Measurements from ENCODE around the gene TAS2R16. TPM values are rescaled to one million over a fixed set of nuclear protein-coding genes. Genes with fewer than 3 reads are reported as not detected.
A peak's percentile ranks its signal among the peaks of the same experiment; 100 is the strongest.

TAS2R16 gene
- total and polyA plus RNA-seq, 2 experiments from 2014 or later = not detected

DNA sequence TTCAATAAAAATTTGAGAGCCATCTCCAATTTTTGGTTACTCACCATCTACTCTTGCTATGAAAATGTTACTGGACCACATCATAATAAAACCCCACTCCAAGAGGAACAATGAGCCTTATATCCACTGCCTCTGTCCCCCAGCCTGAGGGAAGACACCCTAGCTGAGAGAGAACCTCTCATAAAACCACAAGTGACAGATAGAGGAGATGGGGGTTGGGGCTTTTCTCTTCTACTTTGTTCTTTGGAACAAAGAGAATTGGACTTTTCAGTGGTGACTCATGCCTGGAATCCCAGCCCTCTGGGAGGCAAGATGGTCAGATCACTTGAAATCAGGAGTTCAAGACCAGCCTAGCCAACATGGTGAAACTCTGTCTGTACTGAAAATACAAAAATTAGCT, 27.6 kb upstream of the TAS2R16 start:
- Histone ChIP-seq H3K4me2 (no peak overlapping the region), H4K20me1 (replicated peaks; ENCODE audit: insufficient read depth) (no peaks in the 10 kb centered on the region), H3K27ac (ENCODE audit: low read depth) (no peak overlapping the region), H3K36me3 (ENCODE audit: insufficient read depth) (no peaks in the 10 kb centered on the region), H3K4me1 (ENCODE audit: insufficient read depth) (no peaks in the 10 kb centered on the region), H3K27me3 (ENCODE audit: insufficient read depth) (no peaks in the 10 kb centered on the region), H2AFZ (peak overlapping the region; percentile 12; the same call in 1 of the 2 replicates), H3K4me3 (no peak overlapping the region), H3K9me2 (ENCODE audit: insufficient read depth) (peaks cover 4% of the 10 kb centered on the region; the same call in 1 of the 2 replicates), H3F3A (replicated peaks; ENCODE audit: low read depth) (no peaks in the 10 kb centered on the region), H3K79me2 (replicated peaks; ENCODE audit: insufficient read depth) (no peaks in the 10 kb centered on the region)
- Mint-ChIP-seq H3K36me3 (ENCODE audit: low read depth) (no peaks in the 10 kb centered on the region), H3K27me3 (ENCODE audit: insufficient read depth, low read depth, poor library complexity) (peaks cover 2% of the 10 kb centered on the region), H3K9me3 (no peaks in the 10 kb centered on the region), H3K27ac (no peak overlapping the region), H3K4me3 (no peak overlapping the region), H3K4me1 (no peaks in the 10 kb centered on the region)
- TF ChIP-seq STAT1 (IDR thresholded peaks at IDR 0.05; ENCODE audit: unreplicated experiment) = no peak
- TF ChIP-seq, protein P1, sequence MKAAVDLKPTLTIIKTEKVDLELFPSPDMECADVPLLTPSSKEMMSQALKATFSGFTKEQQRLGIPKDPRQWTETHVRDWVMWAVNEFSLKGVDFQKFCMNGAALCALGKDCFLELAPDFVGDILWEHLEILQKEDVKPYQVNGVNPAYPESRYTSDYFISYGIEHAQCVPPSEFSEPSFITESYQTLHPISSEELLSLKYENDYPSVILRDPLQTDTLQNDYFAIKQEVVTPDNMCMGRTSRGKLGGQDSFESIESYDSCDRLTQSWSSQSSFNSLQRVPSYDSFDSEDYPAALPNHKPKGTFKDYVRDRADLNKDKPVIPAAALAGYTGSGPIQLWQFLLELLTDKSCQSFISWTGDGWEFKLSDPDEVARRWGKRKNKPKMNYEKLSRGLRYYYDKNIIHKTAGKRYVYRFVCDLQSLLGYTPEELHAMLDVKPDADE (IDR thresholded peaks at IDR 0.05) = no peak
- no peak for TF ChIP-seq NANOG (IDR thresholded peaks at IDR 0.05; ENCODE audit: borderline replicate concordance)
- no peak for TF ChIP-seq JUNB (IDR thresholded peaks at IDR 0.05; ENCODE audit: unreplicated experiment)
- TF ChIP-seq ZNF331 (CRISPR knock-in tag; IDR thresholded peaks at IDR 0.05; ENCODE audit: low read depth) = no peak
- TF ChIP-seq EZH2 (IDR thresholded peaks at IDR 0.05; ENCODE audit: low read depth, unreplicated experiment) = no peak
- TF ChIP-seq, protein P2, sequence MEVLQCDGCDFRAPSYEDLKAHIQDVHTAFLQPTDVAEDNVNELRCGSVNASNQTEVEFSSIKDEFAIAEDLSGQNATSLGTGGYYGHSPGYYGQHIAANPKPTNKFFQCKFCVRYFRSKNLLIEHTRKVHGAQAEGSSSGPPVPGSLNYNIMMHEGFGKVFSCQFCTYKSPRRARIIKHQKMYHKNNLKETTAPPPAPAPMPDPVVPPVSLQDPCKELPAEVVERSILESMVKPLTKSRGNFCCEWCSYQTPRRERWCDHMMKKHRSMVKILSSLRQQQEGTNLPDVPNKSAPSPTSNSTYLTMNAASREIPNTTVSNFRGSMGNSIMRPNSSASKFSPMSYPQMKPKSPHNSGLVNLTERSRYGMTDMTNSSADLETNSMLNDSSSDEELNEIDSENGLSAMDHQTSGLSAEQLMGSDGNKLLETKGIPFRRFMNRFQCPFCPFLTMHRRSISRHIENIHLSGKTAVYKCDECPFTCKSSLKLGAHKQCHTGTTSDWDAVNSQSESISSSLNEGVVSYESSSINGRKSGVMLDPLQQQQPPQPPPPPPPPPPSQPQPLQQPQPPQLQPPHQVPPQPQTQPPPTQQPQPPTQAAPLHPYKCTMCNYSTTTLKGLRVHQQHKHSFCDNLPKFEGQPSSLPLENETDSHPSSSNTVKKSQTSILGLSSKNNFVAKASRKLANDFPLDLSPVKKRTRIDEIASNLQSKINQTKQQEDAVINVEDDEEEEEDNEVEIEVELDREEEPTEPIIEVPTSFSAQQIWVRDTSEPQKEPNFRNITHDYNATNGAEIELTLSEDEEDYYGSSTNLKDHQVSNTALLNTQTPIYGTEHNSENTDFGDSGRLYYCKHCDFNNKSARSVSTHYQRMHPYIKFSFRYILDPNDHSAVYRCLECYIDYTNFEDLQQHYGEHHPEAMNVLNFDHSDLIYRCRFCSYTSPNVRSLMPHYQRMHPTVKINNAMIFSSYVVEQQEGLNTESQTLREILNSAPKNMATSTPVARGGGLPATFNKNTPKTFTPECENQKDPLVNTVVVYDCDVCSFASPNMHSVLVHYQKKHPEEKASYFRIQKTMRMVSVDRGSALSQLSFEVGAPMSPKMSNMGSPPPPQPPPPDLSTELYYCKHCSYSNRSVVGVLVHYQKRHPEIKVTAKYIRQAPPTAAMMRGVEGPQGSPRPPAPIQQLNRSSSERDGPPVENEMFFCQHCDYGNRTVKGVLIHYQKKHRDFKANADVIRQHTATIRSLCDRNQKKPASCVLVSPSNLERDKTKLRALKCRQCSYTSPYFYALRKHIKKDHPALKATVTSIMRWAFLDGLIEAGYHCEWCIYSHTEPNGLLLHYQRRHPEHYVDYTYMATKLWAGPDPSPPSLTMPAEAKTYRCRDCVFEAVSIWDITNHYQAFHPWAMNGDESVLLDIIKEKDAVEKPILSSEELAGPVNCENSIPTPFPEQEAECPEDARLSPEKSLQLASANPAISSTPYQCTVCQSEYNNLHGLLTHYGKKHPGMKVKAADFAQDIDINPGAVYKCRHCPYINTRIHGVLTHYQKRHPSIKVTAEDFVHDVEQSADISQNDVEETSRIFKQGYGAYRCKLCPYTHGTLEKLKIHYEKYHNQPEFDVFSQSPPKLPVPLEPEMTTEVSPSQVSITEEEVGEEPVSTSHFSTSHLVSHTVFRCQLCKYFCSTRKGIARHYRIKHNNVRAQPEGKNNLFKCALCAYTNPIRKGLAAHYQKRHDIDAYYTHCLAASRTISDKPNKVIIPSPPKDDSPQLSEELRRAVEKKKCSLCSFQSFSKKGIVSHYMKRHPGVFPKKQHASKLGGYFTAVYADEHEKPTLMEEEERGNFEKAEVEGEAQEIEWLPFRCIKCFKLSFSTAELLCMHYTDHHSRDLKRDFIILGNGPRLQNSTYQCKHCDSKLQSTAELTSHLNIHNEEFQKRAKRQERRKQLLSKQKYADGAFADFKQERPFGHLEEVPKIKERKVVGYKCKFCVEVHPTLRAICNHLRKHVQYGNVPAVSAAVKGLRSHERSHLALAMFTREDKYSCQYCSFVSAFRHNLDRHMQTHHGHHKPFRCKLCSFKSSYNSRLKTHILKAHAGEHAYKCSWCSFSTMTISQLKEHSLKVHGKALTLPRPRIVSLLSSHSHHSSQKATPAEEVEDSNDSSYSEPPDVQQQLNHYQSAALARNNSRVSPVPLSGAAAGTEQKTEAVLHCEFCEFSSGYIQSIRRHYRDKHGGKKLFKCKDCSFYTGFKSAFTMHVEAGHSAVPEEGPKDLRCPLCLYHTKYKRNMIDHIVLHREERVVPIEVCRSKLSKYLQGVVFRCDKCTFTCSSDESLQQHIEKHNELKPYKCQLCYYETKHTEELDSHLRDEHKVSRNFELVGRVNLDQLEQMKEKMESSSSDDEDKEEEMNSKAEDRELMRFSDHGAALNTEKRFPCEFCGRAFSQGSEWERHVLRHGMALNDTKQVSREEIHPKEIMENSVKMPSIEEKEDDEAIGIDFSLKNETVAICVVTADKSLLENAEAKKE (CRISPR knock-in tag; IDR thresholded peaks at IDR 0.05) = no peak
- TF ChIP-seq CTCF (conservative IDR thresholded peaks at IDR 0.05; ENCODE audit: low read depth in 2 of 2) = no peak
- no peak for TF ChIP-seq REST (IDR thresholded peaks at IDR 0.05; ENCODE audit: unreplicated experiment)
- no peak for TF ChIP-seq CREB1 (CRISPR knock-in tag; IDR thresholded peaks at IDR 0.05; ENCODE audit: low read depth)
- no peak for TF ChIP-seq ZNF114 (CRISPR knock-in tag; IDR thresholded peaks at IDR 0.05)
- TF ChIP-seq EZH2phosphoT487 (IDR thresholded peaks at IDR 0.05; ENCODE audit: unreplicated experiment) = no peak
- TF ChIP-seq POLR2AphosphoS5 (IDR thresholded peaks at IDR 0.05; ENCODE audit: low read depth) = no peak
- peak; percentile 8 for DNase-seq (ENCODE audit: low spot score)
- ATAC-seq = no peak
